MM.1S (cell line): Measurements from ENCODE around the gene ST7.

ENCODE experiments used
- DNase-seq: peaks from one replicate; pipeline ENCODE4 v3.0.0-alpha.2; 2015
- H2AFZ ChIP-seq: fragments of 300-600 bp; sonication (generic); 2 replicates; pipeline ENCODE4 v1.6.0; 2016; ENCODE audit warnings: antibody characterized with exemption, low read length
- H3F3A ChIP-seq: fragments of 300-600 bp; sonication (generic); 2 replicates; pipeline ENCODE4 v1.6.1; 2016; ENCODE audit warnings: mild to moderate bottlenecking, antibody characterized with exemption, low read length, moderate library complexity, mixed read lengths; ENCODE audit not compliant: insufficient read depth
- H3K27ac ChIP-seq: fragments of 300-600 bp; sonication (generic); 2 replicates; pipeline ENCODE4 v1.5.1; 2016; ENCODE audit warnings: mild to moderate bottlenecking, low read length
- H3K27me3 ChIP-seq: fragments of 300-600 bp; sonication (generic); replicated peaks from 2 replicates; pipeline ENCODE4 v1.6.0; 2016; ENCODE audit warnings: low read length; ENCODE audit not compliant: insufficient read depth
- H3K36me3 ChIP-seq: fragments of 300-600 bp; sonication (generic); replicated peaks from 2 replicates; pipeline ENCODE4 v1.6.1; 2016; ENCODE audit warnings: mild to moderate bottlenecking, low read length, mixed read lengths; ENCODE audit not compliant: insufficient read depth
- H3K4me1 ChIP-seq: fragments of 300-600 bp; sonication (generic); 2 replicates; pipeline ENCODE4 v1.6.1; 2016; ENCODE audit warnings: low read length, mixed read lengths
- H3K4me2 ChIP-seq: fragments of 300-600 bp; sonication (generic); 2 replicates; pipeline ENCODE4 v1.6.0; 2016; ENCODE audit warnings: low read depth, low read length
- H3K4me3 ChIP-seq: fragments of 300-600 bp; sonication (generic); 2 replicates; pipeline ENCODE4 v1.5.1; 2016; ENCODE audit warnings: low read length, mixed read lengths
- H3K79me2 ChIP-seq: fragments of 300-600 bp; sonication (generic); 2 replicates; pipeline ENCODE4 v1.6.1; 2016; ENCODE audit warnings: mixed run types, low read length, mixed read lengths
- H3K9ac ChIP-seq: fragments of 300-600 bp; sonication (generic); 2 replicates; pipeline ENCODE4 v1.6.1; 2016; ENCODE audit warnings: low read length, mixed read lengths
- H3K9me2 ChIP-seq: fragments of 300-600 bp; sonication (generic); replicated peaks from 2 replicates; pipeline ENCODE4 v1.6.1; 2016; ENCODE audit warnings: mild to moderate bottlenecking, low read length, mixed read lengths; ENCODE audit not compliant: insufficient read depth
- H3K9me3 ChIP-seq: fragments of 300-600 bp; sonication (generic); replicated peaks from 2 replicates; pipeline ENCODE4 v1.6.1; 2016; ENCODE audit warnings: mild to moderate bottlenecking, low read length, mixed read lengths; ENCODE audit not compliant: insufficient read depth
- H4K20me1 ChIP-seq: fragments of 300-600 bp; sonication (generic); 2 replicates; pipeline ENCODE4 v1.6.1; 2016; ENCODE audit warnings: mild to moderate bottlenecking, low read length, moderate library complexity, mixed read lengths; ENCODE audit not compliant: insufficient read depth
- EZH2 ChIP-seq: fragments of 300-600 bp; sonication (generic); optimal IDR thresholded peaks from 2 replicates; pipeline ENCODE3; 2017; ENCODE audit warnings: low read depth, mild to moderate bottlenecking, antibody characterized with exemption, low read length, mixed read lengths
- EZH2phosphoT487 ChIP-seq: fragments of 300-600 bp; sonication (generic); IDR thresholded peaks from 2 replicates; pipeline ENCODE4 v1.6.1; 2018; ENCODE audit warnings: antibody characterized with exemption, low read length
- TF ChIP-seq, protein P1 (sequence below): fragments of 300-600 bp; sonication (generic); IDR thresholded peaks from 2 replicates; pipeline ENCODE4 v1.5.1; 2016; ENCODE audit warnings: antibody characterized with exemption, low read length, mixed read lengths

Gene ST7

DNA sequence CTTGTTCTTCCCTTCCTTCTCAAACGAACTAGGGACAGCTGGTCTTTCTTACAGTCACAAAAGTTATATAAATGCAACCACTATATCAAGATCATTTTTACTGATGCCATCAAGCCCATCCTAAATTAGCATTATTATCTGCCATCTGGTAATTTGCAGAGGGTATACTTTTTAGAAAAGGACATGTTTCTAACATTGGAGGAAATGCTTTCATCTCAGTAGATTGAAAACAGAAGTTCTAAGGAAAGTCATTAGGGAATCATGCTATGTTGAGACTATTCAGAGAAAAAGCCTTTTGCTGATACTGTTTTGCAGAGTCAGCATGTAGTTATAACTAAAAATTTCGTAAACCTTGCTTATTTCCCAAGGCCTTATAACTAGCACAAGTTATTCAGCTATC is 222.9 kb downstream of the ST7 start:
- Histone ChIP-seq H3K4me3 (no peak overlapping the region), H3K9me2 (no peaks in the 10 kb centered on the region), H3K36me3 (no peaks in the 10 kb centered on the region), H3K4me2 (no peak overlapping the region), H3K9ac (no peak overlapping the region), H3K27me3 (no peaks in the 10 kb centered on the region), H3K79me2 (no peaks in the 10 kb centered on the region), H2AFZ (no peak overlapping the region), H3K4me1 (no peaks in the 10 kb centered on the region), H3K9me3 (no peaks in the 10 kb centered on the region), H4K20me1 (no peaks in the 10 kb centered on the region), H3F3A (no peaks in the 10 kb centered on the region), H3K27ac (no peak overlapping the region)
- no peak for DNase-seq
- TF ChIP-seq, protein P1, sequence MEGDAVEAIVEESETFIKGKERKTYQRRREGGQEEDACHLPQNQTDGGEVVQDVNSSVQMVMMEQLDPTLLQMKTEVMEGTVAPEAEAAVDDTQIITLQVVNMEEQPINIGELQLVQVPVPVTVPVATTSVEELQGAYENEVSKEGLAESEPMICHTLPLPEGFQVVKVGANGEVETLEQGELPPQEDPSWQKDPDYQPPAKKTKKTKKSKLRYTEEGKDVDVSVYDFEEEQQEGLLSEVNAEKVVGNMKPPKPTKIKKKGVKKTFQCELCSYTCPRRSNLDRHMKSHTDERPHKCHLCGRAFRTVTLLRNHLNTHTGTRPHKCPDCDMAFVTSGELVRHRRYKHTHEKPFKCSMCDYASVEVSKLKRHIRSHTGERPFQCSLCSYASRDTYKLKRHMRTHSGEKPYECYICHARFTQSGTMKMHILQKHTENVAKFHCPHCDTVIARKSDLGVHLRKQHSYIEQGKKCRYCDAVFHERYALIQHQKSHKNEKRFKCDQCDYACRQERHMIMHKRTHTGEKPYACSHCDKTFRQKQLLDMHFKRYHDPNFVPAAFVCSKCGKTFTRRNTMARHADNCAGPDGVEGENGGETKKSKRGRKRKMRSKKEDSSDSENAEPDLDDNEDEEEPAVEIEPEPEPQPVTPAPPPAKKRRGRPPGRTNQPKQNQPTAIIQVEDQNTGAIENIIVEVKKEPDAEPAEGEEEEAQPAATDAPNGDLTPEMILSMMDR = no peak
- no peak for TF ChIP-seq EZH2
- no peak for TF ChIP-seq EZH2phosphoT487

DNA sequence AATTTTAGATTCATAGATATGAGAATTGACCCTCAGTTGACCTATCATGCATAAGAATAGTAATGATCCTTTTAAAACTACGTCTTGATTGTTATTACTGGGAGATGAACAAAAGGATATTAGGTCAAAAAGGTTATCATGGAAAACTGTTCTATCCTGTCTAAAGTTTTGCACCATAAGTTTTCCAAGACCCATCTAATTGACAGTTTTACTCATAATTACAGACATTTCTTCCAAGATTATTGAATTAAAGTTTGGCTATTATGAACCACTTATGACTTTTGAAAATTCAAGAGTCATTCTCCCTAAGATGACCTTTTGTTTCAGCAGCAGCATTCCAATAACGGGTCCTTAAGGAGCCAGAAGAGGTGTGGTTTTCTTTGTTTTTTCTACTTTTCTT is 225.3 kb downstream of the ST7 start:
- Histone ChIP-seq H3K27me3 (no peaks in the 10 kb centered on the region), H3K9me2 (no peaks in the 10 kb centered on the region), H3K4me3 (no peak overlapping the region), H3K4me2 (no peak overlapping the region), H3K36me3 (no peaks in the 10 kb centered on the region), H3K27ac (no peak overlapping the region), H2AFZ (no peak overlapping the region), H3K9ac (no peak overlapping the region), H3K79me2 (no peaks in the 10 kb centered on the region), H3K9me3 (no peaks in the 10 kb centered on the region), H3F3A (no peaks in the 10 kb centered on the region), H4K20me1 (no peaks in the 10 kb centered on the region), H3K4me1 (no peaks in the 10 kb centered on the region)
- DNase-seq = no peak
- TF ChIP-seq, protein P1 = no peak
- TF ChIP-seq EZH2phosphoT487 = no peak
- no peak for TF ChIP-seq EZH2

DNA sequence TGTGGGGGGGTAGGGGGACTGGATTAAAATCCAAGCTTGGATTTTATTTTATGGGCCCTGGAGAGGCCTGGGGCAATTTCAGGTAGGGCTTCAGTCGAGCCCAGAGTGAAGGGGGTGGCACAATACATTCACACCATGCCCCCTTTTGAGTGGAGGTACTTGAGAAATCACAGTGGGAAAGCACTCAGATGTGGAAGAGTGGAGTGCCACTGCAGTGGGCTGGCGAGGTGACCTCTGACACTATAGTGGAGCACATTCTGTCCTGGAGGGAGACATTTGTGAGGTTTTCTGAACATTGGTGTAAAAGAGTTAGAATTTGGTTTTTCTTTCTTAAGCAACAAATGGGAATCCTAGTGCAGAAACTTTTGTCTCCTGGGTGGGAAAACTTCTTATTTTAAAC is 226.4 kb downstream of the ST7 start:
- H3K4me1 ChIP-seq = no peaks in the 10 kb centered on the region
- H4K20me1 ChIP-seq = no peaks in the 10 kb centered on the region

More for the DNA sequence above, 226.4 kb downstream of the ST7 start:
- no peaks in the 10 kb centered on the region for H3K27me3 ChIP-seq
- no peaks in the 10 kb centered on the region for H3K9me2 ChIP-seq
- no peaks in the 10 kb centered on the region for H3K9me3 ChIP-seq
- no peak for DNase-seq
- TF ChIP-seq EZH2phosphoT487 = no peak
- TF ChIP-seq, protein P1 = no peak
- no peak for TF ChIP-seq EZH2
- no peak overlapping the region for H3K4me2 ChIP-seq
- H3F3A ChIP-seq = no peaks in the 10 kb centered on the region
- no peaks in the 10 kb centered on the region for H3K36me3 ChIP-seq
- no peak overlapping the region for H3K9ac ChIP-seq
- H3K27ac ChIP-seq = no peak overlapping the region
- no peak overlapping the region for H2AFZ ChIP-seq
- H3K4me3 ChIP-seq = no peak overlapping the region
- H3K79me2 ChIP-seq = no peaks in the 10 kb centered on the region
